Adipocyte (in vitro differentiated cells): ENCODE results near the gene PRKAG1.

ENCODE experiments used
- DNase-seq: peaks from one replicate; pipeline ENCODE4 v3.0.0-alpha.2; 2015; ENCODE audit warnings: low read depth
- H3K27me3 ChIP-seq: replicated peaks from 2 replicates; pipeline ENCODE4 v1.7.0; 2013; ENCODE audit warnings: mild to moderate bottlenecking, low read length, moderate library complexity; ENCODE audit not compliant: control insufficient read depth, insufficient read depth
- H3K36me3 ChIP-seq: 2 replicates; pipeline ENCODE4 v1.7.0; 2013; ENCODE audit warnings: low read length, mild to moderate bottlenecking, moderate library complexity; ENCODE audit not compliant: control insufficient read depth, insufficient read depth, severe bottlenecking
- H3K4me1 ChIP-seq: 2 replicates; pipeline ENCODE4 v1.7.0; 2013; ENCODE audit warnings: mild to moderate bottlenecking, low read length, moderate library complexity; ENCODE audit not compliant: control insufficient read depth, insufficient read depth
- H3K4me3 ChIP-seq: 2 replicates; pipeline ENCODE4 v1.7.0; 2013; ENCODE audit warnings: mild to moderate bottlenecking, low read length, moderate library complexity
- H3K9ac ChIP-seq: 2 replicates; pipeline ENCODE4 v1.7.0; 2013; ENCODE audit warnings: mild to moderate bottlenecking, low read length, moderate library complexity
- H3K9me3 ChIP-seq: 2 replicates; pipeline ENCODE4 v1.7.0; 2013; ENCODE audit warnings: mild to moderate bottlenecking, low read length, moderate library complexity; ENCODE audit not compliant: control insufficient read depth

The PRKAG1 gene

DNA sequence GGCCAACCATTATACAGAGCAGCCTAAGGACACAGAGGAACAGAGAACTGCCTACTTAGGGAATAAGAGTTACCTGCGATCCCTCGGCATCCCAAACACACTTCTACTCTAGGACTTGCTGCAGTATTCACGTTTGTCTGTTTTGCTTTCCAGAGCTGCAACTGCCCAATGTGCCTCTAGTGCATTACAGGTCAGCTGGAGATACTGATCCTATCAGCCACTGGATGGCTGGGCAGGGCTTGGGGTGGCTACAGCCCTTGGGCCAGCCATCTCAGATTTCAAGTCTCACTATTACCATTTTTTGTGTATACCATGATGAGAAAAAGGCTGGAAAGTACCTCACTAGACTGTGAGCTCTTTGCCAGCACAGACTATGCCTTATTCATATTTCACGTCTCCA lies 65.9 kb downstream of the PRKAG1 start:
- peaks cover 38% of the 10 kb centered on the region for H3K36me3 ChIP-seq
- H3K9me3 ChIP-seq, result no peaks in the 10 kb centered on the region
- H3K4me1 ChIP-seq, result peaks cover 18% of the 10 kb centered on the region
- H3K4me3 ChIP-seq, result no peak overlapping the region
- H3K27me3 ChIP-seq, result no peaks in the 10 kb centered on the region
- no peak overlapping the region for H3K9ac ChIP-seq
- no peak for DNase-seq
